GM19397 (cell line): Measurements from ENCODE around the gene KLF11.
"Not testable (repeated sequence)": the region's sequence is repeated elsewhere in the genome, so short reads cannot be mapped to it uniquely, and the experiment has no call there.

Experiments used
- ATAC-seq: cut with Tn5 transposase; IDR thresholded peaks from one replicate; pipeline ENCODE4 v1.9.1; 2021; ENCODE audit warnings: mild to moderate bottlenecking, moderate library complexity; ENCODE audit not compliant: unreplicated experiment

Gene KLF11

DNA sequence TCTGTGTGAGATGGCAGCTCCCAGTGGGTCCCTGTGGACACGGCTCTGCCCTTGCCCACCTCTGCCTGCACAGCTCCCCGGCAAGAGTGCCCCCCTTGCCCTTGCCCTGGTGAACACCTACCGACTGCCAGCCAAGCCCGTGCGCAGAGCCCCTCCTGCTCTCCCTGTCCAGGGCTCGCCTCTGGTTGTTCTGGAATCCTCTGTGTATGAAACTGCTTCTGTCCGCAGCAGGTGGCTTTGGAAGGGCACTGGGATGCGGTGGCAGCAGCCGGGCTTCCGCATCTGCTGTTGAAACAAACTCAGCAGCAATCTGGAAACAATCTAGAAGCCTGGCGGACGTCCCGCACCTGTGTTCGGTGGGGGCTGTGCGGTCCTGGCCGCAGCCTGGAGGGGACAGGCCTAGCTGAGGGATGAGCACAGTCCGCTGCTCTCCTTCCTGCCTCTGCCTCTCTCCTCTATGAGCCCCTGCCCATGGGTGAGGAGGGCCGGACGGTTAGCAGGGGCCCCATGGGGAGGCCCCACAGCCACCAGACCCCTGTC, 34.0 kb upstream of the KLF11 start:
- no peak for ATAC-seq

DNA sequence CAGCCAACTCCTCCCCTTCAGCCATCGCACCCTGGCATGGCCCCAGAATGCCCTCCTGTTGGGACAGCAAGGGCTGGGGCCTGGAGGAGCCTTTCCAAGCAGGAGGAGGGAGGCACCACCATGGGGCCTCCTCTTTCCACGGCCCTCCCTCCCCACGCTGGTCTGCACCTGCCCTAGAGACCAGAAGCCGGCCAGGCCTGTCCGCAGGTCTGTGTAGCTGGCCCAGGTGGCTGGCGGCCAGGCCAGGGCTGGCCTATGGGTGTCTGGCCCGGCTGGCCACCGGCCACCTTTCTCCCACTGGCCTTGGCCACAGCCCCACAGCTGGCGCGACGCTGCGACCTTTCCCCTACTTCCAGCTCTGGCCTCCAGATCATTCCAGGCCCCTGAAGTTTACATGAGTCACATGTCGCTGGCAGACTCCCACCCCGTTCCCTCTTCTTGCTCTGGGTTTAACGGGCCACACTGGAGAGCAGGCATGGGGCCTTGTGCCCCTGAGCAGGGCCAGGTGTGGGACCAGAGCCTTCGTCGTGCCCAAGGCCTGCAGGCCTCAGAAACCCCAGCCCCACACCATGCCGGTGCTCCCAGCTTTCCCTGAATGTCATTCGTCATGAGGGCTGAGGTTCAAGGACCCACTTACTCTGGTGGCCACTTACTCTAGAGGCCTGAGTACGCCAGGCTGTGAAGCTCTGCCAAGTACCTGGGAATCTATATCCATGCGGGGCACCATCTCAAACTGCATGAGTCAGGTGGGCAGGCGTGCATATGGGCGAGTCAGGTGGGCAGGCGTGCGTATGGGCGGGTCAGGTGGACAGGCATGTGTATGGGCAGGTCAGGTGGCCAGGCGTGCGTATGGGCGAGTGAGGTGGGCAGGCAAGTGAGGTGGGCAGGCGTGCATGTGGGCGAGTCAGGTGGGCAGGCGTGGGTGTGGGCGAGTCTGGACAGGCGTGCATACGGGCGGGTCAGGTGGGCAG, 33.3 kb upstream of the KLF11 start:
- ATAC-seq = no peak

- ATAC-seq = not testable (repeated sequence)
Observed at GRCh38 chr2:10010861-10011605, 32.3 kb upstream of the KLF11 start.

GRCh38 chr2:10011606-10012325, 31.6 kb upstream of the KLF11 start:
- ATAC-seq = not testable (repeated sequence)

DNA sequence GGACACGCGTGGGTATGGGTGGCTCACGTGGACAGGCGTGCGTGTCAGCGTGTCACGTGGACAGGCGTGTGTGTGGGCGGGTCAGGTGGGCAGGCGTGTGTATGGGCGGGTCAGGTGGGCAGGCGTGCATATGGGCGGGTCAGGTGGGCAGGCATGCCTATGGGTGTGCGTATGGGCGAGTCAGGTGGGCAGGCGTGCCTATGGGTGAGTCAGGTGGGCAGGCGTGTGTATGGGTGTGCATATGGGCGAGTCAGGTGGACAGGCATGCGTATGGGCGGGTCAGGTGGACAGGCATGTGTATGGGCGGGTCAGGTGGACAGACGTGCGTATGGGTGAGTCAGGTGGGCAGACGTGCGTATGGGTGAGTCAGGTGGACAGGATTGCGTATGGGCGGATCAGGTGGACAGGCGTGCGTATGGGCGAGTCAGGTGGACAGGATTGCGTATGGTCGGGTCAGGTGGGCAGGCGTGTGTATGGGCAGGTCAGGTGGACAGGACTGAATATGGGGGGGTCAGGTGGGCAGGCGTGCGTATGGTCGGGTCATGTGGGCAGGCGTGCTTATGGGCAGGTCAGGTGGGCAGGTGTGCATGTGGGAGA, 30.9 kb upstream of the KLF11 start:
- ATAC-seq = not testable (repeated sequence)

DNA sequence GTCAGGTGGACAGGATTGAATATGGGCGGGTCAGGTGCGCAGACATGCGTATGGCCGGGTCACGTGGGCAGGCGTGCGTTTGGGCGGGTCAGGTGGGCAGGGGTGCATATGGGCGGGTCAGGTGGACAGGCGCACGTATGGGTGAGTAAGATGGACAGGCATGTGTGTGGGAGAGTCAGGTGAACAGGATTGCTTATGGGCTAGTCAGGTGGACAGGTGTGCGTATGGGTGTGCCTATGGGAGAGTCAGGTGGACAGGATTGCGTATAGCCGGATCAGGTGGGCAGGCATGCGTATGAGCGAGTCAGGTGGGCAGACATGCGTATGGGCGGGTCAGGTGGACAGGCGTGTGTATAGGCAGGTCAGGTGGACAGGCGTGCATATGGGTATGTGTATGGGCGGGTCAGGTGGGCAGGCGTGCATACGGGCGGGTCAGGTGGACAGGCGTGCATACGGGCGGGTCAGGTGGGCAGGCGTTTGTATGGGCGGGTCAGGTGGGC, 30.3 kb upstream of the KLF11 start:
- no peak for ATAC-seq

DNA sequence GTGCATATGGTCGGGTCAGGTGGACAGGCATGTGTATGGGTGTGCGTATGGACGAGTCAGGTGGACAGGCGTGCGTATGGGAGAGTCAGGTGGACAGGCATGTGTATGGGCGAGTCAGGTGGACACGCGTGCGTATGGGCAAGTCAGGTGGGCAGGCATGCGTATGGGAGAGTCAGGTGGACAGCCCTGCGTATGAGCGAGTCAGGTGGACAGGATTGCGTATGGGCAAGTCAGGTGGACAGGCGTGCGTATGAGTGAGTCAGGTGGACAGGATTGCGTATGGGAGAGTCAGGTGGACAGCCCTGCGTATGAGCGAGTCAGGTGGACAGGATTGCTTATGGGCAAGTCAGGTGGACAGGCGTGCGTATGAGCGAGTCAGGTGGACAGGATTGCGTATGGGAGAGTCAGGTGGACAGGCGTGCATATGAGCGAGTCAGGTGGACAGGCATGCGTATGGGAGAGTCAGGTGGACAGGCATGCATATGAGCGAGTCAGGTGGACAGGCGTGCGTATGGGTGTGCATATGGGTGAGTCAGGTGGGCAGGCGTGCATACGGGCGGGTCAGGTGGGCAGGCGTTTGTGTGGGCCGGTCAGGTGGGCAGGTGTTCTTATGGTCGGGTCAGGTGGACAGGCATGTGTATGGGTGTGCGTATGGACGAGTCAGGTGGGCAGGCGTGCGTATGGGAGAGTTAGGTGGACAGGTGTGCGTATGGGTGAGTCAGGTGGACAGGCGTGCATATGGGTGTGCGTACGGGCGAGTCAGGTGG, 29.5 kb upstream of the KLF11 start:
- ATAC-seq = not testable (repeated sequence)

DNA sequence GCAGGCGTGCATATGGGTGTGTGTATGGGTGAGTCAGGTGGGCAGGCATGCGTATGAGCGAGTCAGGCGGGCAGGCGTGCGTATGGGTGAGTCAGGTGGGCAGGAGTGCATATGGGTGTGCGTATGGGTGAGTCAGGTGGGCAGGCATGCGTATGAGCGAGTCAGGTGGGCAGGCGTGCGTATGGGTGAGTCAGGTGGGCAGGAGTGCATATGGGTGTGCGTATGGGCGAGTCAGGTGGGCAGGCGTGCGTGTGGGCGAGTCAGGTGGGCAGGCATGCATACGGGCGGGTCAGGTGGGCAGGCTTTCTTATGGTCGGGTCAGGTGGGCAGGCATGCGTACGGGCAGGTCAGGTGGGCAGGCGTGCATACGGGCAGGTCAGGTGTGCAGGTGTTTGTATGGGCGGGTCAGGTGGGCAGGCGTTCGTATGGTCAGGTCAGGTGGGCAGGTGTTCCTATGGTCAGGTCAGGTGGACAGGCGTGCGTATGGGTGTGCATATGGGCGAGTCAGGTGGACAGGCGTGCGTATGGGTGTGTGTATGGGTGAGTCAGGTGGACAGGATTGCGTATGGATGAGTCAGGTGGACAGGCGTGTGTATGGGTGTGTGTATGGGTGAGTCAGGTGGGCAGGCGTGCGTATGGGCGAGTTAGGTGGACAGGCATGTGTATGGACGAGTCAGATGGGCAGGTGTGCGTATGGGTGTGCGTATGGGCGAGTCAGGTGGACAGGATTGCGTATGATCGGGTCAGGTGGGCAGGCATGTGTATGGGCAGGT, 28.7 kb upstream of the KLF11 start:
- no peak for ATAC-seq

- not testable (repeated sequence) for ATAC-seq
Observed at GRCh38 chr2:10015376-10015989, 27.9 kb upstream of the KLF11 start.

DNA sequence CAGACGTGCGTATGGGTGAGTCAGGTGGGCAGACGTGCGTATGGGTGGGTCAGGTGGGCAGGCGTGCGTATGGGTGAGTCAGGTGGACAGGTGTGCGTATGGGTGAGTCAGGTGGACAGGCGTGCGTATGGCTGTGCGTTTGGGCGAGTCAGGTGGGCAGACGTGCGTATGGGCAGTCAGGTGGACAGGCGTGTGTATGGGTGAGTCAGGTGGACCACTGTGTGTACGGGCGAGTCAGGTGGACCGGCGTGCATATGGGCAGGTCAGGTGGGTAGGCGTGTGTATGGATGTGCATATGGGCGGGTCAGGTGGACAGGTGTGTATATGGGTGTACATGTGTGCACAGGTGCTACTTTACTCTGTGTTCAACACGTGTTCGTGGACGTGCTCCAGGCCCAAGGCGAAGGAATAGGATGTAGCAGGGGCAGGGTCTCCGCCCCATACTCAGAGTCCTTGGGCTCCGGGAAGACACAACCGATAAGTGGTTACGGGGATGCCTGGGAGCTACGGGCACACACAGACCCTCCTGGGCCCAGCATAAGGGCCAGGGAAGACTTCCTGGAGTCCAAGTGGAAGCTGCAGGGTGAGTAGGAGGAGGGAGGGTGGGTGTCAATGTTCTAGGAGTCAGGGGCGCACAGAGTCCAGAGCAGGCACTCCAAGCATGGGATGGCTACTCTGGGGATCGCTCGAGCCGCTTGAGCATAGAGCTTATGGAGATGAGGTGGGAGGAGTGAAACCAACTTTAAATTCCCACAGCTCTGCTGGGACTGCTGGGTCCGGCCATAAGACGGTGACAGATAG, 27.1 kb upstream of the KLF11 start:
- ATAC-seq = no peak

GRCh38 chr2:10016802-10017258, 26.5 kb upstream of the KLF11 start:
- no peak for ATAC-seq

GRCh38 chr2:10017313-10017941, 25.9 kb upstream of the KLF11 start:
- ATAC-seq = no peak

- no peak for ATAC-seq
Observed at GRCh38 chr2:10019174-10019573, 24.2 kb upstream of the KLF11 start.

GRCh38 chr2:10019602-10020400, 23.5 kb upstream of the KLF11 start:
- no peak for ATAC-seq

DNA sequence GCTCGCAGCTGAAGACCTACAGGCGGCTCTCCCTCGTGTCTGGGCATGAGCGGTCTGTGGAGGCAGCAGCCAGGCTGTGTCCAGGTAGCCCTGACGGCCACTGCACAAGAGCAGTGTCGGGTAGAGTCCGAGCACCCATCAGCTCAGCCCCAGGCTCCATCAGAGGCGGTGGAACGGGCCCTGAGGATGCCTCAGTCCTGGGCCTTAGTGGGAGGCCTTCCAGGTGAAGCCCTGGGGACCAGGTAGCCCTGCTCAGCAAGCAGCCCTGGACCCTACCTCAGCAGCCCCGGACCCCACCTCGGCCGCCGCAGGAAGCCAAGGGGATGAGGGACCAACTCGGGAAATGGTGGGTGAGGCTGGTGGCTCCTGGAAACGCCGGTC, 21.3 kb upstream of the KLF11 start:
- no peak for ATAC-seq

DNA sequence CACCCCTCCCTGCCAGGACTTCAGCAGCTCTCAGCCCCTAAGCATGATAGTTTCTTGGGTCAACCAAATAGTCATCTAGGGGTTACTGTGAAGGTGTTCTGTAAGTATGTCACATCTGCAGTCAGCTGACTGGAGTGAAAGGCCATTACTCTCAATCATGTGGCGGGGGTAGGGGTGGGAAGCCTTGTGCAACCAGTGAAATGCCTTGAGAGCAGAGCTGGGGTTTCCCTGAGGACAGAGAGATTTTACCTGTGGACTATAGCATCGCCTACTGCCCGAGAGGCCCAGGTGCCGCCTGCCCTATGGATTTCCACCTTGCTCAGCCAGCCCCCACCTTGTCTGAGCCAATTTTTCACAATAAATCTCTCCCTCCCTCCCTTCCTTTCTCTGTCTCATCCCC, 20.9 kb upstream of the KLF11 start:
- ATAC-seq = no peak
